ENCODE results near the gene FOXP4. TPM values are rescaled to one million over a fixed set of nuclear protein-coding genes. Genes with fewer than 3 reads are reported as not detected.

FOXP4 gene
- total RNA-seq, 2 donors from 2014 or later = 15.6 to 18.4 TPM

DNA sequence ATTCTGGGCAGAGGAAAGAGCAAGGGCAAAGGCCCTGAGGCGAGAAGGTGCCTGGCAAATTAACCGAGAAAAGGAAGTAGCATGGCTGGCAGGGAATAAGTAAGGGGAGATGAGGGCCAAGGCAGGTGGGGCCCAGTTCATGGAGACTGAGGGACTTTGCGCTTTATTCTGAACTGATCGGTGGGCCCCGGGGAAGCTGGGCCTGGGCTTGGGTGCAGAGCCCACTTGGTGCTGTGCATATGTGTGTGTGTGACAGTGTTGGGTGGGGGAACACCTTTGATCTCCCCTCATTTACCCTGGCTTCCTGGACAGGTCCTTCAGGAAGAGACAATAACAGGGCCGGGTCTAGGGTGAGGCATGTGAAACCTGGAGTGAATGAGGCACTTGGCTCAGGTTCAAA lies 89.2 kb downstream of the FOXP4 start:
- intact Hi-C loops (cut with DNase I) = no loop called here
- DNase-seq = no peak
- no peak for ATAC-seq

GRCh38 chr6:41636833-41637193 lies 90.6 kb downstream of the FOXP4 start:
- peak in 1 of 2 donors; percentile 46 for ATAC-seq

GRCh38 chr6:41637194-41638001 lies 91.2 kb downstream of the FOXP4 start:
- intact Hi-C loops (cut with DNase I) = no loop called here
- DNase-seq (no peak), ATAC-seq (no peak)

More at GRCh38 chr6:41636833-41637193, 90.6 kb downstream of the FOXP4 start:
- DNase-seq = peak; percentile 62
- intact Hi-C loops (cut with DNase I) = no loop called here

DNA sequence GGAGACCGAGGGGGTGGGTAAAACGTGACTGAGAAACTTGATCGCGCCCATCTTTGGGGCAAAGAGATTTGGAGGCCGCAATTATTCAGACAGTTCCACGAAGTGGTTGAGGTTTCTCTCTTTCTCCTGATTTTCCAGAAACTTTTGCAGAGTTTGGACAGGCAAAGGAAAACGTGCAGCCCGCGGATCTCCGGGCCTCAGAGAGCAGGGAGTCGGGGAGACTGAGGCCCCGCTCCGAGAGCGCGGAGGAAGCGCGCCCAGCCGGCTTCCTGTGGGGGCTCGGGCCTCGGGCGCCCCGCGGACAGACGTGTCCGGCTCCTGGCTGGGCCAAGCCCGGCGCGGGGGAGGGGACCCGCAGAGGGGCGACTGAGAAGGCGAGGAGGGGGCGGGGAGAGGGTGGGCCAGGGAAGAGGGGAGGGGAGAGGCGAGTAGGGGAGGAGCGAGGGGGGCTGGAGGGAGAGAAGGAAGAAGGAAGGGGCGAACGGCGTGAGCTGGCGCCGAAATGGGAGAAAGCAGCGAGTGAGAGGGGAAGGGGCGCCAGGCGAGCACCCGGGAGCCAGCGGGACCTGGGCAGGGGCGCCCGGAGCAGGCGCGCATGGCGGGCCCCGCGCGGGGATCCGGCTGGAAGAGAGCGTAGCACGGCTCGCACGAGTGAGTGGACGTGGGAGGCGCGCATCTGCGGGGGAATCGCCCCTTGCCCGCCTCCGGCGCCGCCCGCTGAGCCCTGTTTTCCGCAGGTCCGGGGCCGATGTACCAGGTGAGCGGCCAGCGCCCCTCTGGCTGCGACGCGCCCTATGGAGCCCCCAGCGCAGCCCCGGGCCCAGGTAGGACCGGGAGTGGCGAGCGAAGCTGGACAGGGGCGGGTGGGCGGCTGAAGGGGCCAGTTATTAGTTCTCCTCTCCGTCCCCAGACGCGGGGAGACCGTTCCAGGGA lies 92.1 kb downstream of the FOXP4 start, which contains the start of gene MDFI:
Gene MDFI (plus strand): TSS at position 467 of the 933 bp plus-strand sequence. CDS start 282 bp downstream, at position 749.
- ATAC-seq (peak; percentile 32 to 36), DNase-seq (no peak)
- intact Hi-C loops (cut with DNase I) = no loop called here

- peak; percentile 18 to 48 for ATAC-seq
- intact Hi-C loops (cut with DNase I) = no loop called here
- no peak for DNase-seq
Measured at GRCh38 chr6:41638935-41639808, 93.0 kb downstream of the FOXP4 start.

- peak in 1 of 2 donors; percentile 3 for ATAC-seq
- no peak for DNase-seq
Measured at GRCh38 chr6:41639809-41640371, 93.7 kb downstream of the FOXP4 start.

GRCh38 chr6:41640426-41640825 lies 94.2 kb downstream of the FOXP4 start:
- no peak for ATAC-seq
- intact Hi-C loops (cut with DNase I) = no loop called here
- no peak for DNase-seq

More at GRCh38 chr6:41639809-41640371, 93.7 kb downstream of the FOXP4 start:
- intact Hi-C loops (cut with DNase I) = no loop called here

DNA sequence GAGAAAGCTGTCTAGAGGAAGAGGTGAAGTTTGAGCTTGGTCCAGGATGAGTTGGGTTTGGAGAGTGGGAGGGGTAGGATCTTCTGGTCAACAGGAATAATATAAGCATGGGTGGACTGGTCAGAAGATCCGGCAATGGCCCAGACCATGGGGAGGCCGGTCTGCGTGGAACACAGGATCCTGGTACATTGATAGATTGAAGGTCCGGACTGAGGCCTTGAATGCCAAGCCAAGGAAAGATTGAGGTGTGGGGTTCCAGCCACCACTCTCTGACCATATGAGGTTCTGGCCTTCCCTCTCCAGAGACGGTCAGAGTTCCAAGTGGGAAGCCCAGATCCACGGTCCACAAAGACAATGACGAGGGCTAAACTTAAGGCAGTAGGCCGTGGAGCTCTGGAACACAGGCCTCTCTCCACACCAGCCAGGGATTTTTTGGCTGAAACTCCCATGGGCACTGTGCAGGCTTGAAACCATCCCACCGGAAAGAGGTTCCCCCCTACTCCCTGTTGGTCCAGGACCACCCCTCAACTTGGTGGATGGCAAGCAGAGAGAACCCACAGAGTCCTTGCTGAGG lies 95.3 kb downstream of the FOXP4 start:
- intact Hi-C loops (cut with DNase I) = no loop called here

GRCh38 chr6:41642090-41642959 lies 96.1 kb downstream of the FOXP4 start:
- ATAC-seq = no peak
- intact Hi-C loops (cut with DNase I) = no loop called here
- DNase-seq = no peak

More for the DNA sequence above, 95.3 kb downstream of the FOXP4 start:
- DNase-seq (no peak), ATAC-seq (no peak)

GRCh38 chr6:41642960-41643898 lies 97.0 kb downstream of the FOXP4 start:
- DNase-seq = no peak
- intact Hi-C loops (cut with DNase I) = no loop called here
- ATAC-seq = no peak

DNA sequence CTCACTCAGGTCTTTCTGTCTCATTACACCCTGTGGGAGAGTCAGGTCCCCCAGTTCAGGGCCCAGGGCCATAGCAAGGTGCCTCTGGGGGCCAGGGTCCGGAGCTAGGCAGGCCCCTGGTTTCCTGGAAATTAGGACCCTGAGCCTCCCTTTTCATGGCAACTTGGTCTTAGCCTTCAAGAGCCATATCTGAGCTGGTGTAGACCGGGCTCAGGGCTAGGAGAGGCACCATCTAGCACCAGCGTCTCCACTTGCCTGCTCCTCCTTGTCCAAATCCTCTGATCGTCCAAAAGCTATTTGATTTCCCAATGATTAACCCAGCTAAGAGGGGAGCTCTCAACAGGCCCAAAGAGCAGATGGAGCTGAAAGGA lies 97.7 kb downstream of the FOXP4 start:
- no peak for DNase-seq
- intact Hi-C loops (cut with DNase I) = no loop called here
- no peak for ATAC-seq

- no peak for DNase-seq
- ATAC-seq = no peak
- intact Hi-C loops (cut with DNase I) = no loop called here
Measured at GRCh38 chr6:41644297-41644879, 98.2 kb downstream of the FOXP4 start.

GRCh38 chr6:41645007-41645618 lies 98.9 kb downstream of the FOXP4 start:
- DNase-seq (no peak), ATAC-seq (peak in 1 of 2 donors; percentile 24)
- intact Hi-C loops (cut with DNase I) = no loop called here

DNA sequence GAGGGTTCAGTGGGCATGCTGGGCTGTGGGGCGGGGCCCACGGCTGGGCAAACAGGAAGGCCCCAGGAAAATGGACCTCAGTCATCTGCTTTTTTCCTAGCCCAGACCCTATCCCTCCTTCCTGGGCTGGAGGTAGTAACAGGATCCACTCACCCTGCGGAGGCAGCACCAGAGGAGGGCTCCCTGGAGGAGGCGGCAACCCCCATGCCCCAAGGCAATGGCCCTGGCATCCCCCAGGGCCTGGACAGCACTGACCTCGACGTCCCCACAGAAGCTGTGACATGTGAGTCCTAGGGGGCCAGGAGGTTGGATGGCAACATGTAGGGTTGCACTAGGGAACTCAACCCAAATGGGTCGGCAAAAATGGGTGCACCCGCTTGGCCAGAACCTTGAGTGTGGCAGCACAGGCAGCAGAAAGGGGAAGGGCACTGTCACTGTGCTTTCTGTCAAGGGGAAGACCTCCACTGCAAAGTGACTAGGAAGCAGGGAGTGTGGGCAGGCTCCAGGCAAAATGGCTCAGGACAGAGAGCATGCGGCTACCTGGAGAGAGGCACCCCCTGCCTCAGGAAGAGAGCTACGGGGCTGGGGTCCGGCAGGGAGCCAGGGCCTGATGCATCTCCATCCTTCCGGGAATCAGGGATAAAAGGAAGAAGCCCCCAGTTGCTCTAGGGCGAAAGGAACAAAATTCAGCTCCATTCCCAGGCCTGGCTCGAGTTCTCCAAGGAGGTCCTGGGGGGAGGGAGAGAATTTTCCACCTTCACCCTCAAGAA lies 100.0 kb downstream of the FOXP4 start:
- DNase-seq (no peak), ATAC-seq (no peak)
- intact Hi-C loops (cut with DNase I) = no loop called here

GRCh38 chr6:41647061-41647511 lies 100.9 kb downstream of the FOXP4 start:
- DNase-seq (no peak), ATAC-seq (peak; percentile 60 to 70)
- intact Hi-C loops (cut with DNase I) = no loop called here

All from left cardiac atrium (tissue), 4 donors.